WTC11 (cell line): ENCODE results near the gene C1orf115.

Experiments used
- CREB1 ChIP-seq: sonication (generic); formaldehyde crosslinking; IDR thresholded peaks from 2 replicates; pipeline ENCODE4 v1.8.0; 2023; ENCODE audit warnings: mild to moderate bottlenecking, missing genetic modification reagents
- CREM ChIP-seq: sonication (generic); formaldehyde crosslinking; IDR thresholded peaks from 2 replicates; pipeline ENCODE4 v1.8.1; 2022; ENCODE audit warnings: mild to moderate bottlenecking, missing genetic modification reagents, moderate library complexity
- FOXP1 ChIP-seq: sonication (generic); formaldehyde crosslinking; IDR thresholded peaks from 2 replicates; pipeline ENCODE4 v1.8.0; 2022; ENCODE audit warnings: missing genetic modification reagents, mild to moderate bottlenecking, moderate library complexity, borderline replicate concordance
- IRF2 ChIP-seq: sonication (generic); formaldehyde crosslinking; IDR thresholded peaks from 2 replicates; pipeline ENCODE4 v1.8.0; 2022; ENCODE audit warnings: low read depth, missing genetic modification reagents, borderline replicate concordance
- SP1 ChIP-seq: sonication (generic); formaldehyde crosslinking; conservative IDR thresholded peaks from 2 replicates; pipeline ENCODE4 v1.8.1; 2022; ENCODE audit warnings: missing genetic modification reagents
- ZNF138 ChIP-seq: sonication (generic); formaldehyde crosslinking; conservative IDR thresholded peaks from 2 replicates; pipeline ENCODE4 v1.8.1; 2022; ENCODE audit warnings: mild to moderate bottlenecking, moderate library complexity, missing genetic modification reagents
- TF ChIP-seq, protein P1 (sequence below): fragments of 200-600 bp; IDR thresholded peaks from 2 replicates; pipeline ENCODE4 v1.8.0; 2022; ENCODE audit warnings: antibody characterized with exemption
- TF ChIP-seq, protein P2 (sequence below): sonication (generic); formaldehyde crosslinking; IDR thresholded peaks from 2 replicates; pipeline ENCODE4 v1.8.0; 2022; ENCODE audit warnings: mild to moderate bottlenecking, missing genetic modification reagents
- TF ChIP-seq, protein P3 (sequence below): sonication (generic); formaldehyde crosslinking; IDR thresholded peaks from 2 replicates; pipeline ENCODE4 v1.8.1; 2023; ENCODE audit warnings: mild to moderate bottlenecking, moderate library complexity, missing genetic modification reagents
- TF ChIP-seq, protein P4 (sequence below): sonication (generic); formaldehyde crosslinking; IDR thresholded peaks from 2 replicates; pipeline ENCODE4 v1.8.0; 2022; ENCODE audit warnings: mild to moderate bottlenecking, missing genetic modification reagents
- TF ChIP-seq, protein P5 (sequence below): sonication (generic); formaldehyde crosslinking; IDR thresholded peaks from 2 replicates; pipeline ENCODE4 v1.8.1; 2023; ENCODE audit warnings: mild to moderate bottlenecking, missing genetic modification reagents

DNA sequence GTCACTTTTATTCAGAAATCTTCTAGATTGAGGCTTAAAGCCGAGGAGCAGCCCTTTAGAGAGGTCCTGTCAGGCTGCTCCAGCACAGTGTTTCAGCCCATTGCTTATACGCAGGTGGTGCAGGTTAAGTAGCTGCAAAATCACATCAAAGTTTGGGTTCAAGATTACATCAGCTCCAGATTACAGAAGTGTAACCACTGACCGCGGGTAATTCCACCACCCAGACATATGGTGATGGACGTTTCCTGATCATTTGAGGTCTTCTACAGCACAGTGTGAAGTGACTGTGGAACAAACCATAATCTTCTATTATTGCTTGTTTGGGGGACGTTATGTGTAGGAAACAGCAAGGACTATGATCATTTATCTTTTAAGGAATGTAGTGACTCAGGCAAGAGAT is 11.8 kb downstream of the C1orf115 start:
- TF ChIP-seq, protein P1, sequence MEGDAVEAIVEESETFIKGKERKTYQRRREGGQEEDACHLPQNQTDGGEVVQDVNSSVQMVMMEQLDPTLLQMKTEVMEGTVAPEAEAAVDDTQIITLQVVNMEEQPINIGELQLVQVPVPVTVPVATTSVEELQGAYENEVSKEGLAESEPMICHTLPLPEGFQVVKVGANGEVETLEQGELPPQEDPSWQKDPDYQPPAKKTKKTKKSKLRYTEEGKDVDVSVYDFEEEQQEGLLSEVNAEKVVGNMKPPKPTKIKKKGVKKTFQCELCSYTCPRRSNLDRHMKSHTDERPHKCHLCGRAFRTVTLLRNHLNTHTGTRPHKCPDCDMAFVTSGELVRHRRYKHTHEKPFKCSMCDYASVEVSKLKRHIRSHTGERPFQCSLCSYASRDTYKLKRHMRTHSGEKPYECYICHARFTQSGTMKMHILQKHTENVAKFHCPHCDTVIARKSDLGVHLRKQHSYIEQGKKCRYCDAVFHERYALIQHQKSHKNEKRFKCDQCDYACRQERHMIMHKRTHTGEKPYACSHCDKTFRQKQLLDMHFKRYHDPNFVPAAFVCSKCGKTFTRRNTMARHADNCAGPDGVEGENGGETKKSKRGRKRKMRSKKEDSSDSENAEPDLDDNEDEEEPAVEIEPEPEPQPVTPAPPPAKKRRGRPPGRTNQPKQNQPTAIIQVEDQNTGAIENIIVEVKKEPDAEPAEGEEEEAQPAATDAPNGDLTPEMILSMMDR, result no peak
- no peak for TF ChIP-seq IRF2
- no peak for TF ChIP-seq SP1 (CRISPR knock-in tag)
- no peak for TF ChIP-seq CREB1
- TF ChIP-seq, protein P2, sequence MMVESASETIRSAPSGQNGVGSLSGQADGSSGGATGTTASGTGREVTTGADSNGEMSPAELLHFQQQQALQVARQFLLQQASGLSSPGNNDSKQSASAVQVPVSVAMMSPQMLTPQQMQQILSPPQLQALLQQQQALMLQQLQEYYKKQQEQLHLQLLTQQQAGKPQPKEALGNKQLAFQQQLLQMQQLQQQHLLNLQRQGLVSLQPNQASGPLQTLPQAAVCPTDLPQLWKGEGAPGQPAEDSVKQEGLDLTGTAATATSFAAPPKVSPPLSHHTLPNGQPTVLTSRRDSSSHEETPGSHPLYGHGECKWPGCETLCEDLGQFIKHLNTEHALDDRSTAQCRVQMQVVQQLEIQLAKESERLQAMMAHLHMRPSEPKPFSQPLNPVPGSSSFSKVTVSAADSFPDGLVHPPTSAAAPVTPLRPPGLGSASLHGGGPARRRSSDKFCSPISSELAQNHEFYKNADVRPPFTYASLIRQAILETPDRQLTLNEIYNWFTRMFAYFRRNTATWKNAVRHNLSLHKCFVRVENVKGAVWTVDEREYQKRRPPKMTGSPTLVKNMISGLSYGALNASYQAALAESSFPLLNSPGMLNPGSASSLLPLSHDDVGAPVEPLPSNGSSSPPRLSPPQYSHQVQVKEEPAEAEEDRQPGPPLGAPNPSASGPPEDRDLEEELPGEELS (CRISPR knock-in tag), result no peak
- TF ChIP-seq, protein P3, sequence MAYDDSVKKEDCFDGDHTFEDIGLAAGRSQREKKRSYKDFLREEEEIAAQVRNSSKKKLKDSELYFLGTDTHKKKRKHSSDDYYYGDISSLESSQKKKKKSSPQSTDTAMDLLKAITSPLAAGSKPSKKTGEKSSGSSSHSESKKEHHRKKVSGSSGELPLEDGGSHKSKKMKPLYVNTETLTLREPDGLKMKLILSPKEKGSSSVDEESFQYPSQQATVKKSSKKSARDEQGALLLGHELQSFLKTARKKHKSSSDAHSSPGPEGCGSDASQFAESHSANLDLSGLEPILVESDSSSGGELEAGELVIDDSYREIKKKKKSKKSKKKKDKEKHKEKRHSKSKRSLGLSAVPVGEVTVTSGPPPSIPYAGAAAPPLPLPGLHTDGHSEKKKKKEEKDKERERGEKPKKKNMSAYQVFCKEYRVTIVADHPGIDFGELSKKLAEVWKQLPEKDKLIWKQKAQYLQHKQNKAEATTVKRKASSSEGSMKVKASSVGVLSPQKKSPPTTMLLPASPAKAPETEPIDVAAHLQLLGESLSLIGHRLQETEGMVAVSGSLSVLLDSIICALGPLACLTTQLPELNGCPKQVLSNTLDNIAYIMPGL, result no peak
- TF ChIP-seq FOXP1 (CRISPR knock-in tag), result no peak
- no peak for TF ChIP-seq CREM
- no peak for TF ChIP-seq ZNF138 (CRISPR knock-in tag)
- TF ChIP-seq, protein P4, sequence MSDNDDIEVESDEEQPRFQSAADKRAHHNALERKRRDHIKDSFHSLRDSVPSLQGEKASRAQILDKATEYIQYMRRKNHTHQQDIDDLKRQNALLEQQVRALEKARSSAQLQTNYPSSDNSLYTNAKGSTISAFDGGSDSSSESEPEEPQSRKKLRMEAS (CRISPR knock-in tag), result no peak
- TF ChIP-seq, protein P5, sequence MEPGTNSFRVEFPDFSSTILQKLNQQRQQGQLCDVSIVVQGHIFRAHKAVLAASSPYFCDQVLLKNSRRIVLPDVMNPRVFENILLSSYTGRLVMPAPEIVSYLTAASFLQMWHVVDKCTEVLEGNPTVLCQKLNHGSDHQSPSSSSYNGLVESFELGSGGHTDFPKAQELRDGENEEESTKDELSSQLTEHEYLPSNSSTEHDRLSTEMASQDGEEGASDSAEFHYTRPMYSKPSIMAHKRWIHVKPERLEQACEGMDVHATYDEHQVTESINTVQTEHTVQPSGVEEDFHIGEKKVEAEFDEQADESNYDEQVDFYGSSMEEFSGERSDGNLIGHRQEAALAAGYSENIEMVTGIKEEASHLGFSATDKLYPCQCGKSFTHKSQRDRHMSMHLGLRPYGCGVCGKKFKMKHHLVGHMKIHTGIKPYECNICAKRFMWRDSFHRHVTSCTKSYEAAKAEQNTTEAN, result no peak
